Measurements from ENCODE around the gene CAMK1D. TPM values are rescaled to one million over a fixed set of nuclear protein-coding genes. Genes with fewer than 3 reads are reported as not detected.

Gene CAMK1D
- polyA plus RNA-seq, 1 experiment: 8.2 TPM

GRCh38 chr10:12679636-12680035 lies 330.3 kb downstream of the CAMK1D start:
- CTCF ChIA-PET: interaction anchor here (0.6 kb wide), 1 partner anchor 297 kb away, joined by 3 read pairs; no protein-coding TSS in a partner anchor
- no peak for TF ChIP-seq CTCF (IDR thresholded peaks at IDR 0.05; ENCODE audit: low read depth, low read length)
- no peak for DNase-seq (ENCODE audit: low read depth, low spot score)

GRCh38 chr10:12681252-12681651 lies 331.9 kb downstream of the CAMK1D start:
- CTCF ChIA-PET: no interaction called here
- no peak for DNase-seq (ENCODE audit: low read depth, low spot score)
- no peak for TF ChIP-seq CTCF (IDR thresholded peaks at IDR 0.05; ENCODE audit: low read depth, low read length)

More at GRCh38 chr10:12679636-12680035, 330.3 kb downstream of the CAMK1D start:
- Histone ChIP-seq H3K9me3 (ENCODE audit: control insufficient read depth, insufficient read depth, low read length) (no peaks in the 10 kb centered on the region), H3K27me3 (ENCODE audit: control insufficient read depth, insufficient read depth, low read length) (no peaks in the 10 kb centered on the region), H3K27ac (ENCODE audit: low read depth, low read length) (no peak overlapping the region), H3K4me3 (ENCODE audit: low read depth, low read length) (no peak overlapping the region)
- POLR2A ChIA-PET: no interaction called here

DNA sequence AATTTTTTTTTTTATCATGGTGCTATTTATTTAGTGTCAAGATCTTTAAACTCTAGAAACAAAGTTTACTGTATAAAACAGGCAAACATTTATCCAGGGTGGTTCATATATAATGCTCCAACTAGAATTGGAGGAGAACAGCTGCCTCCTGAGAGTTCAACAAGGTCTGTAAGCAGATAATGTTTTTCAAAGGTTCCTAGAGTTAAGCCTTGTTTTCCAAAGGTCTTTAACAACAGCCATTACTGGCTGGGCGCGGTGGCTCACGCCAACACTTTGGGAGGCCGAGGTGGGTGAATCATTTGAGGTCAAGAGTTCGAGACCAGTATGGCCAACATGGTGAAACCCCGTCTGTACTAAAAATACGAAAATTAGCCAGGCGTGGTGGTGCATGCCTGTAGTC lies 335.4 kb downstream of the CAMK1D start:
- CTCF ChIA-PET: interaction anchor here (0.6 kb wide), 1 partner anchor 73 kb away, joined by 4 read pairs; no protein-coding TSS in a partner anchor

More at GRCh38 chr10:12681252-12681651, 331.9 kb downstream of the CAMK1D start:
- Histone ChIP-seq H3K9me3 (ENCODE audit: control insufficient read depth, insufficient read depth, low read length) (no peaks in the 10 kb centered on the region), H3K27me3 (ENCODE audit: control insufficient read depth, insufficient read depth, low read length) (no peaks in the 10 kb centered on the region), H3K4me3 (ENCODE audit: low read depth, low read length) (no peak overlapping the region), H3K27ac (ENCODE audit: low read depth, low read length) (no peak overlapping the region)
- POLR2A ChIA-PET: no interaction called here

DNA sequence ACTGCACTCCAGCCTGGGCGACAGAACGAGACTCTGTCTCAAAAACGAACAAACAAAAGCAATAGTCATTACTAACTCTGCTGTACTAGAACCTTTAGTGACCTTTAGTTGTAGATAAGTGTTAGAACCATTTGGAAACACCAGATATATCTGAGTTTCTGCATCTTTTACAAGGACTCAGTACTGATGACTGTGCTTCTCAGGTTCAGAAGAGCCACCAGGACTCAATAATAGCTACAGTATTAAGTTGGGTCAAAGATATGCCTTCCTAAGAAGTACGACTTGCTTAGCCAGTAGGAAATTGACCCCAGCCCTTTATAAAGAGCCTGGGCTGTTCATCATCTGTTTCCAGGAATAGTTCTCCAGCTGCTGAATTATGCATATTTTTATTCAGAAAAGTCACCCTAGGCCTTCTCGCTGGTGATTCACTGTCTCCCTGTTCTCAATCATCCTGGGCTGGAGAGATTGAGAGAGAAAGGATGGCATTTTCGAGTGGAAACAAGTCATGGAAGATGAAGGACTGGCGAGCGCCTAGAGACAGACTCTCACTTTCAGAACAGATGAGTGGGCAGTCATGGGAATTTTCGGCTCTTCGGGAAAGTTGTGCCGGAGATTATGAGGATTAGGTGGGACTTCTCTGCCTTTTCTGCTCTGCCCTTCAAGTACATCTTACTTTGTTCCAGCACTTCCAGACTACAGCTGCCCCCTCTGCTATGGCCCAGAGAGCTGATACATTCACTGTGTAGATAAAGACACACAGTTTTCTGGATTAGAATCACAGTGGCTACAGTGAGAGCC lies 336.1 kb downstream of the CAMK1D start:
- CTCF ChIA-PET: interaction anchor here (0.6 kb wide), 1 partner anchor 72 kb away, joined by 4 read pairs; no protein-coding TSS in a partner anchor
- POLR2A ChIA-PET: no interaction called here
- no peaks in the 10 kb centered on the region for H3K9me3 ChIP-seq (ENCODE audit: control insufficient read depth, insufficient read depth, low read length)
- peaks cover 3% of the 10 kb centered on the region for H3K27me3 ChIP-seq (ENCODE audit: control insufficient read depth, insufficient read depth, low read length)
- no peak for TF ChIP-seq CTCF (IDR thresholded peaks at IDR 0.05; ENCODE audit: low read depth, low read length)
- no peak overlapping the region for H3K4me3 ChIP-seq (ENCODE audit: low read depth, low read length)
- DNase-seq (ENCODE audit: low read depth, low spot score): no peak
- no peak overlapping the region for H3K27ac ChIP-seq (ENCODE audit: low read depth, low read length)

More for the DNA sequence above, 335.4 kb downstream of the CAMK1D start:
- TF ChIP-seq CTCF (IDR thresholded peaks at IDR 0.05; ENCODE audit: low read depth, low read length): no peak
- peaks cover 3% of the 10 kb centered on the region for H3K27me3 ChIP-seq (ENCODE audit: control insufficient read depth, insufficient read depth, low read length)
- H3K4me3 ChIP-seq (ENCODE audit: low read depth, low read length): no peak overlapping the region
- H3K9me3 ChIP-seq (ENCODE audit: control insufficient read depth, insufficient read depth, low read length): no peaks in the 10 kb centered on the region
- POLR2A ChIA-PET: no interaction called here
- no peak for DNase-seq (ENCODE audit: low read depth, low spot score)
- no peak overlapping the region for H3K27ac ChIP-seq (ENCODE audit: low read depth, low read length)

- no peak for DNase-seq (ENCODE audit: low read depth, low spot score)
- no peaks in the 10 kb centered on the region for H3K9me3 ChIP-seq (ENCODE audit: control insufficient read depth, insufficient read depth, low read length)
- H3K27me3 ChIP-seq (ENCODE audit: control insufficient read depth, insufficient read depth, low read length): peaks cover 3% of the 10 kb centered on the region
- H3K27ac ChIP-seq (ENCODE audit: low read depth, low read length): no peak overlapping the region
- POLR2A ChIA-PET: no interaction called here
- CTCF ChIA-PET: interaction anchor here (1.2 kb wide), 1 partner anchor 23 kb away, joined by 4 read pairs; no protein-coding TSS in a partner anchor
- TF ChIP-seq CTCF (IDR thresholded peaks at IDR 0.05; ENCODE audit: low read depth, low read length): no peak
- no peak overlapping the region for H3K4me3 ChIP-seq (ENCODE audit: low read depth, low read length)
Observed at GRCh38 chr10:12687996-12688395, 338.6 kb downstream of the CAMK1D start.

All from AG04450 (cell line).